Panc1 (cell line): ENCODE data around the gene BRICD5.
"Not testable (repeated sequence)": the region's sequence is repeated elsewhere in the genome, so short reads cannot be mapped to it uniquely, and the experiment has no call there.

Experiments used
- CTCF ChIP-seq: fragments of 450-650 bp; IDR thresholded peaks from 2 replicates; pipeline ENCODE4 v1.5.1; 2017; ENCODE audit warnings: mild to moderate bottlenecking
- REST ChIP-seq, 2 experiments: IDR thresholded peaks; 2 replicates each; pipeline ENCODE4 v1.6.1; 2011 to 2012; ENCODE audit warnings: low read depth in 2 of 2, control low read depth in 1 of 2, low read length in 1 of 2, mild to moderate bottlenecking in 1 of 2, moderate library complexity in 1 of 2; ENCODE audit not compliant: insufficient read depth in 1 of 2

GRCh38 chr16:2258530-2258929, 47.9 kb upstream of the BRICD5 start:
- not testable (repeated sequence) for TF ChIP-seq CTCF; REST (IDR thresholded peaks at IDR 0.05; ENCODE audit: insufficient read depth in 1 of 2, low read depth in 2 of 2, low read length in 1 of 2)
